Posterior vena cava (tissue), 2 donors: ENCODE data around the gene MYCL. TPM values are rescaled to one million over a fixed set of nuclear protein-coding genes. Genes with fewer than 3 reads are reported as not detected.
"Not testable (repeated sequence)": the region's sequence is repeated elsewhere in the genome, so short reads cannot be mapped to it uniquely, and the experiment has no call there.

Experiments used
- DNase-seq: peaks from one replicate; pipeline ENCODE4 v3.0.0-alpha.2; 2020; ENCODE audit warnings: low spot score
- intact Hi-C, 2 donors: fragments of 100-400 bp; cut with DNase I; formaldehyde crosslinking; loops; one replicate each; pipeline versions ENCODE4 v1.14.1 to v1.14.2; 2022 to 2023
- total RNA-seq, 2 donors: library from RNA; stranded (reverse); fragmentation: NEBNext Ultra II Directional; extraction: Animal tissue kit (Norgen Biotek cat#: 25700); gene quantifications; one replicate each; pipeline ENCODE4 v1.2.1, GENCODE V29; 2021
- donor health status: DM: yes; HTN: yes; CAD: no.
- donor health status: DM: yes; HTN: yes; CAD: no.

The MYCL gene
- total RNA-seq, 2 donors from 2014 or later = 0.14 to 0.51 TPM

DNA sequence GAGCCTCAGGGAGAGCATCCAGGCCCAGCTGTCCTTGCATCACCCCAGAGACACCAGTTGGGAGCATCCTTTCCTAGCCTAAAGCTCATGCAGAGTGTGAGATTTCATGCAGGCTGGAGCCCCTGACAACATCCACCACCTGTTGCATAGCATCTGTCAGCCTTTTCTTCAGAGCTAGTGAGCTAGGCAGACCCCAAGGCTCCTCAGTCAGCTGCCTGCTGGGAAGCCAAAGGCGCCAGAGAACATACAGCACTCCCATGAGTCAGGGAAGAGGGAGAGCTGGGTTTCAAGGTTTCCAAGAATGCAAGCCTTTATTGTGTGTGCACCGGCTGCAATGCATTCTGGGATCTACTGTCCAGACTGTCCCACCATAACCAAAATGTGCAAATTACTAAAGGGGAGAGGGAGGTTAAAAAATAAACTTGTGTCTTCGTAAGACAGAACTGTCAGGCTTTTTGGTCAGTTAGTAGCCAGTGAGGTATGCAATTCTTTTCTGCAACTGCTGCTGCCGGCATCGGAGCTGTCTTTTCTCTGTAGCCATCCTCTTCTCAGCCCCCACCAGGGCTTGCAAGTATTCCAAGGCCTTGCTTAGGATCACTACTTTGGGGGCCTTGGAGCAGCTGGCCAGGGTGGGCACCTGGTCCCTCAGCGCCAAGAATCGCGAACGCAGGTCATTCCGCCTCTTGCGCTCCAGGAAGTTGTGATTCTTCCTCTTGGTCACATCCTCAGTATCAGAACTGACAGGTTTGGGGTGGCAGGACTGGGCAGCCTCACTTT lies 4.6 kb downstream of the MYCL start:
- DNase-seq = no peak
- intact Hi-C loops = loop anchor here in 1 of 2 donors (5.0 kb wide), 1 partner anchor 315 kb away; no protein-coding TSS in a partner anchor

DNA sequence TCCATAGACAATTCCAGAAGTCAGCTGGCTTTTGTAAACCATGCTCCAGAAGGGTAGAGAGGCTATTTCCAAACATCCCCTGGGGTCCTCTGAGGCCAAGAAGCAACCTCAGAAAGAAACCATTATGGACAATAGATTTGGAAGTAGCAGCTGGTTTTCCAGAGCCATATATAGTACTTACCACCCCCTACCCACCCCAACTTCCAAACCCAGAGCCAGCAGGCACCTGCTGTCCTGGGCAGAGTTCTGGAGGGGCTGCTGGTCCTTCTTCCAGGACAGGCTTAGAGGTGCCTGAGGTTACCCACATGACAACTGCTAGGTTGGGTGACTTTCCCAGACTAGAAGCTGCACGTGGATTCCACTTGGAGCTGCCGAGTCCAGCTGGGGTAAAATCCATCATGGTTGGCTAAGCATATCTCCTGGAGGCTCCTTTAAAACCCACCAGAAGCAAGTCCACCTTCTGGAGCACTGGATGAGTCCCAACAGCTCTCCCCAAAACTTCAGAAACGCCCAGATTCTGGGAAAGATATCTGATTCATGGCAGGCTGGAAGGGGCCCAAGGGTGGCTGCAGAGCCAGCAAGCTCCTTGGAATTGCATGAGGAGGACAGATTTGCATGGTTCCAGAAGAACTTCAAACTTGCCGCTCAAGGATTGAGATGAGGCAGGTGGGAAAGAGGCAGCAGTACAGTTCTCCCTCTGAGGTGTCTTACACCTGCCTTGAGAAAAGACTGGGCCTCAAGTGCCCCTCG lies 5.8 kb downstream of the MYCL start:
- no peak for DNase-seq
- intact Hi-C loops = loop anchor here in 1 of 2 donors (5.0 kb wide), 1 partner anchor 314 kb away; no protein-coding TSS in a partner anchor

GRCh38 chr1:39894884-39895495 lies 6.7 kb downstream of the MYCL start:
- DNase-seq = no peak
- intact Hi-C loops = loop anchor here in 1 of 2 donors (5.0 kb wide), 1 partner anchor 313 kb away; no protein-coding TSS in a partner anchor

GRCh38 chr1:39892601-39893595 lies 8.8 kb downstream of the MYCL start:
- intact Hi-C loops = no loop called here

GRCh38 chr1:39890880-39891279 lies 10.8 kb downstream of the MYCL start:
- intact Hi-C loops = no loop called here

More at GRCh38 chr1:39892601-39893595, 8.8 kb downstream of the MYCL start:
- no peak for DNase-seq

DNA sequence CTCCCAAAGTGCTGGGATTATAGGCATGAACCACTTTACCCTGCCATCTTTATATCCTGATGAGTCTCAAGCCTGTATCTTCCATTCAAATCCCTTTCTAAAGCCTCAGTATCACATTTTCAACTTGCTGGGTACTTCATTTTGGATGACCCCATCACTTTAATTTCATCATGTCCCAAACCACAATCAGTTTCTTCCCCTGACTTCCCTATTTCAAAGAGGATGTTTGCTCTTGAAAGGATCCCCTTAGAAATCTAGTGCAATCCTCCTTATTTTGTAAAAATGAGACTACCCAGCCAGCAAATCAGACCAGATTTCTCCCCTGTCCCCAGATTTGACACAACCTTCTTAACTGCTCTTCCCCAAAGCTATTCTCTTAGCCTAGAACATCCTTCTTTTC lies 11.4 kb downstream of the MYCL start:
- DNase-seq = no peak
- intact Hi-C loops = no loop called here

More at GRCh38 chr1:39890880-39891279, 10.8 kb downstream of the MYCL start:
- no peak for DNase-seq

DNA sequence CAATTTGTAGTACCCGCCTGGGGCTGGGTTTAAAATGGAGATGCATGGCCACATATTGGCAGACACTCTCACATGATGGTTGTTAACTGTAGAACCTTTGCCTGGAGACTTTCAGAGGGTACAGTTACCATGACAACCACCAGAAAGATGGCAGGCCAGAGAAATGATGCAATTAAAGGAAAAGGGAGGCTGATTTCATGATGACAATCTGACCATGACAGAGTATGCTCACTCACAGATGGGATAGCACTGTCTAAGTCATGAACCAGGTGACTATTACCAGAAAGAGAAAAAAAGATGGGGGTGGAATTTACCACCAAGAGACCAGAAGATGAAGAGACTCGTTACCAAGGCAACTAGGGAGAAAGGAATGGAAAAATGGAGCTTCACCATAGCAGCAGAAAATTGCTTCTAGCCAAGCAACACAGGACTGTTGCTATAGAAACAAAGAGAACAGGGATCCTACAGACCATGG lies 14.9 kb downstream of the MYCL start:
- intact Hi-C loops = no loop called here
- DNase-seq = no peak

DNA sequence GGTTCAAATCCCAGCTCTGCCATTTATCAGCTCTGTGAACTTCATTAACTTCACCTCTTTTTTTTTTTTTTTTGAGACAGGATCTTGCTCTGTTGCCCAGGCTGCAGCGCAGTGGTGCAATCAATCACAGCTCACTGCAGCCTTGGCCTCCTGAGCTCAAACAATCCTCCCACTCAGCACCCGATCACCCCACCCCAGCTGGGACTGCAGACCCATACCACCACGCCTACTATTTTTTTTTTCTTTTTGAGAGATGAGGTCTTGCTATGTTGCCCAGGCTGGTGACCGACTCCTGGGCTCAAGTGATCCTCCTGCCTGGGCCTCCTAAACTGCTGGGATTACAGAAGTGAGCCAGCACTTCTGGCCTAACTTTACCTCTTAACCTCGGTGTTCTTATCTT lies 16.2 kb downstream of the MYCL start:
- intact Hi-C loops = no loop called here
- no peak for DNase-seq

- intact Hi-C loops = no loop called here
These were observed 19.6 kb downstream of the MYCL start for GRCh38 chr1:39882152-39882551.

GRCh38 chr1:39877980-39878956 lies 23.4 kb downstream of the MYCL start:
- intact Hi-C loops = no loop called here
- no peak for DNase-seq

More at GRCh38 chr1:39882152-39882551, 19.6 kb downstream of the MYCL start:
- DNase-seq = no peak

GRCh38 chr1:39877231-39877778 lies 24.4 kb downstream of the MYCL start:
- no peak for DNase-seq
- intact Hi-C loops = no loop called here

DNA sequence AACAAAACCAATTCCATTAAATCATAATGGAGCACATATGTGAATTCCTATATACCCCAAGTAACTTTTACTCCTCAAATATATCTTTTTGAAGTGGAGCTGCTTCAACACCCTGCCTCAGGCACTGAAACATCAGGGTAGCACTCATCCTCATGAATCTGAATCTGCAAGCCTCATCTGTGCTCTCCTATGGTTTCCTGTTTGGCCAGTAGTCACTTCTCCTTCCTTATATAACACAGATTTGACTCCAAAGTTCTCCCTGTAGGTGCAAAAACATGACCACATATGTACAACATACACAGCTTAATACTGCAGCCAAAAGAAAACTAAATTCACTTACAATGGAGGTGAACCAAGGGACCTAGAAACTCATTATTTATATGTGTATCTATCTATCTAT lies 25.6 kb downstream of the MYCL start:
- intact Hi-C loops = no loop called here
- DNase-seq = no peak

- no peak for DNase-seq
- intact Hi-C loops = no loop called here
These were observed 29.0 kb downstream of the MYCL start for GRCh38 chr1:39872698-39873097.

DNA sequence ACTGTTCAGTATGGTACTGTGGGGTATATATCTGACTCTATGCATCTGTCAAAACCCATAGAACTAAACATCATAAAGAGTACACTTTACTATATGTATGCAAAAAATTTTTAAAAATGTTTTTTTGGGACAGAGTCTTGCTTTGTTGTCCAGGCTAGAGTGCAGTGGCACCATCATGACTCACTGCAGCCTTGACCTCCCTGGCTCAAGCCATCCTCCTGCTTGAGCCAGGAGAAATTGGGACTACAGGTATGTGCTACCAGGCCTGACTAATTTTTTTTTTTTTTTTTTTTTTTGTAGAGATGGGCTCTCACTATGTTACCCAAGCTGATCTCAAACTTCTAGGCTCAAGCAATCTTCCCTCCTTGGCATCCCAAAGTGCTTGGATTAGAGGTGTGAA lies 29.9 kb downstream of the MYCL start:
- DNase-seq = no peak
- intact Hi-C loops = no loop called here

DNA sequence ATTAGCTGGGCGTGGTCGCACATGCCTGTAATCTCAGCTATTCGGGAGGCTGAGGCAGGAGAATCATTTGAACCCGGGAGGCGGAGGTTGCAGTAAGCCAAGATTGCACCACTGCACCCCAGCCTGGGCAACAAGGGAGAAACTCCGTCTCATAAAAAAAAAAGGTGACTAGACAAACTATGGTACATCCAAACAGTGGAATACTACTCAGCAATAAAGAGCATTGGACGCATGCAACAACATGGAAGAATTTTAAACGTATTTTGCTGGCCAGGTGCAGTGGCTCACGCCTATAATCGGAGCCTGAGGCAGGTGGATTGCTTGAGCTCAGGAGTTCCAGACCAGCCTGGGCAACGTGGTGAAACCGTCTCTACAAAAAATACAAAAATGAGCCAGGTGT lies 30.7 kb downstream of the MYCL start:
- intact Hi-C loops, DNase-seq: not testable (repeated sequence)

DNA sequence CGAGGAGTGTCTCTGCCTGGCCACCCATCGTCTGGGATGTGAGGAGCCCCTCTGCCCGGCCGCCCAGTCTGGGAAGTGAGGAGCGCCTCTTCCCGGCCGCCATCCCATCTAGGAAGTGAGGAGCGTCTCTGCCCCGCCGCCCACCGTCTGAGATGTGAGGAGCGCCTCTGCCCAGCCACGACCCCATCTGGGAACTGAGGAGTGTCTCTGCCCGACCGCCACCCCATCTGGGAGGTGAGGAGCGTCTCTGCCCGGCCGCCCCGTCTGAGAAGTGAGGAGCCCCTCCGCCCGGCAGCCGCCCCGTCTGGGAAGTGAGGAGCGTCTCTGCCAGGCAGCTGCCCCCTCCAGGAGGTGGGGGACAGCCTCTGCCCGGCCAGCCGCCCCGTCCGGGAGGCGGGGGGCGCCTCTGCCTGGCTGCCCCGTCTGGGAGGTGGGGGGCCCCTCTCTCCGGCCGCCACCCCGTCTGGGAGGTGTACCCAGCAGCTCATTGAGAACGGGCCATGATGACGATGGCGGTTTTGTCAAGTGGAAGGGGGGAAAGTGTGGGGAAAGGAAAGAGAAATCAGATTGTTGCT lies 32.1 kb downstream of the MYCL start:
- intact Hi-C loops, DNase-seq: not testable (repeated sequence)

- intact Hi-C loops = no loop called here
- no peak for DNase-seq
These were observed 35.0 kb downstream of the MYCL start for GRCh38 chr1:39866767-39867166.
